T47D (cell line): ENCODE results near the gene IMPA2.
"Not testable (repeated sequence)": the region's sequence is repeated elsewhere in the genome, so short reads cannot be mapped to it uniquely, and the experiment has no call there.

Source experiments
- DNase-seq, 2 experiments: peaks; one replicate each; pipeline versions ENCODE4 v3.0.0 to v3.0.0-alpha.2; 2011 to 2012; ENCODE audit warnings: low read depth in 1 of 2, low spot score in 1 of 2
- JUND ChIP-seq: IDR thresholded peaks from 2 replicates; pipeline ENCODE4 v1.6.1; 2012; ENCODE audit warnings: low read depth
- in situ Hi-C: cut with HindIII; loops from 2 replicates; pipeline ENCODE4 v1.10.0; 2016; ENCODE audit warnings: low sequenced_read_pairs, low pct_unique_long_range_greater_than_20kb

IMPA2 gene

DNA sequence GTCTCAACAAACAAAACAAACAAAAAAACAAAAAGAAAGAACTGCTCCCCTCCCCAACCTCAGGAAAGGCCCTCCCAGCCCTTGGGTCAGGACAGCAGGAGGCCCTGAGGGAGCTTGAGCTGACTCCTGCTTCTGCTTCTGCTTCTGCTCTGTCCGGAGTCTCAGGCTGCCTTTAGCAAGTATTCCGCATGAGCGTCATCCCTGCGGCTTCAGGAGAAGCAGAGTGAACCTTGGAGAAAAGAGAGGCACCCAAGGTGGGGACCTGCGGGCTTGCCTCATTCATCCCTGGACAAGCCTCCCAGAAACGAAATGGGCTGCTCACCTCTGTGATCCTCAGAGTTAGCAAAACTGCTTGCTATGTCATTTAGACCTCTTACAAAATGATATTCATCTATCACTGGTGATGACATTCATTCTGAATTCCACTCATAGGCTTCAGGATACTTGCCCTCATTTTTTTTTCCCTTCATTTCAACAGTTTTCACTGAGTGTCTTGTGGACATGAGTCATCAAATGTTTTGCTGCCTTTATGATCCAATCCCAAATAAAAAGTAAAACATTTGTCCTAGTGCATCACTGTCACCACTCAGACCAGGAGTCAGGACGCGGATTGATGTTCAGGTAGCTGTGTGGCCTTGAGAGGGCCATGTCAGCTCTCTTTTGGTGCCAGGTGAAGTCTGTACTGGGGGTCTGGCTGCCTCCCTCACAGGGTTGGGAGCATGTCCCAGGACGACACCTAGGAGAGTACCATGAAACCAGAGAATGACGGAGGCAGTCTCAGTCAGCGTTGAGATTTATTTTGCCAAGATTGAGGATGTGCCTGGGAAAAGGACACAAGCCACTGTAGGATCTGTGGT lies 51.7 kb downstream of the IMPA2 start:
- no peak for TF ChIP-seq JUND
- no peak for DNase-seq
- in situ Hi-C loops: no loop called here

DNA sequence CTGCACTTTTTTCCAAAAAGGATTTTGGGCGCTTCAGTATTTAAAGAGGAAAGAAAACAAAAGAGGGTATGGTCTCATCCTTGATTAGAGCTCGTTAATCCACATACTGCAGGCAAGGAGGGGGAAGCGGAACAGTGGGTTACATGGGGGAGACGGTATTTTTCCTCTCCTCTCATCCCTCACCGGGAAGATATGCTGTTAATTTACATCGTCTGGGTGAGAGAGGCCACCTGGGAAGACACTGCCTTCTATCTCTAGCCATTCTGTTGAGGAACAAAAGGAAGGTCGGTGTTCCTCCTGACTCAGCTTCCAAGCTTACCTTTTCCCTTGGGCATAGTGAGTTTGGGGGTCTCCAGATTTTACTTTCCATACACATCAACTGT lies 52.3 kb downstream of the IMPA2 start:
- TF ChIP-seq JUND: no peak
- no peak for DNase-seq
- in situ Hi-C loops: no loop called here

DNA sequence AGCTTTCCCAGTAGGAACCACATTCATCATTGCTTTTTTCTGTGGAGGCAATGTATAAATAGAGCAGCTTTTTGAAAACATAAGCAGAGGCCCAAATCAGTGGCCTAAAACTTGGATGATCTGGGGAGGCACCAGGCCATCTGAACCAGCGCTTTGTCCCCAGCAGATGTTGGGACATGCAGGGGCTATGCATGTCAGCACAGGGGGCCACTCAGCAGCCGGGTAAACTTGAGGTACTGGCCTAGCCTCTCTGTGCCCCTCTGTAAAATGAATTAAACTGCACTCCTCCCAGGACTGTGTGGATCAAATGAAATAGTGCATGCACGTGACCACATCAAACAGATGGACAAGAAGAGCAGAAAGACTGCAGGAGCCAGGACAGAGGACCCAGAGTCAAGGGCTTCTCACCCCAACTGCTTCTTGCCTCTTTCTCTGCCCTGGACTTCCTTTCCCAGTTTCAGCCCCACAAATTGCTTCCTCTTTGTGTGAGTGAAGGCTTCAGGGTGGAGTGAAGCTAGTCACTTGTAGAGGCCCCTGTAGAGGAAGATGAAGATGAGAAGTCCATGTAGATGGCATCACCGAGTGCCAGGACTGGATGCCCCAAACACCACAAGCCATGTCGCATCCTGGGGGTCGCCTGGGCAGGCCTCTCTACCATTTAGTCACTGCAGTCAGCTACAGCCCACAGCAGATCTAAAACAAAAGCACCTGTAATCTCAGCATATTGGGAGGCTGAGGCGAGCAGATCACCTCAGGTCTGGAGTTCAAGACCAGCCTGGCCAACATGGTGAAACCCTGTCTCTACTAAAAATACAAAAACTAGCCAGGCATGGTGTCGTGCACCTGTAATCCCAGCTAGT lies 53.2 kb downstream of the IMPA2 start:
- in situ Hi-C loops: no loop called here
- DNase-seq: no peak
- no peak for TF ChIP-seq JUND

DNA sequence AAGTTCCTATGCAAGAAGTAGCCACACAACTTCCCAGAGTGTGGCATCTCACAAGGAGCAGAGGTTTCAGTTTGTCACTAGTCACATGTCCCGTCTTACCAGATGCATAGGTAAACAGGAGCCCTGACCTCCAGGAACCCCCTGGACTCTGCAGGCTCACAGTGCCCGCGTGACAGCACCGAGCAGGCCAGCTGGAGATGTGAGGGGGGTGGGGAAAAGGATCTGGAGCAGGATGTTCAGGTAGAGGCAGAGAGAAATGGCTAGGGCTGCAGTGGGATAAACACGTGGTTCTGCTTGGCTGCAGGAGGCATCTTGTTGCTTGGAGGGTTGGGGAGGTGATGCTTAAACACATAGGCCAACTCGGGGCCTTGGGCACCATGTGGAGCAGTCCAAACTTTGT lies 54.2 kb downstream of the IMPA2 start:
- in situ Hi-C loops: no loop called here
- DNase-seq: no peak
- no peak for TF ChIP-seq JUND

DNA sequence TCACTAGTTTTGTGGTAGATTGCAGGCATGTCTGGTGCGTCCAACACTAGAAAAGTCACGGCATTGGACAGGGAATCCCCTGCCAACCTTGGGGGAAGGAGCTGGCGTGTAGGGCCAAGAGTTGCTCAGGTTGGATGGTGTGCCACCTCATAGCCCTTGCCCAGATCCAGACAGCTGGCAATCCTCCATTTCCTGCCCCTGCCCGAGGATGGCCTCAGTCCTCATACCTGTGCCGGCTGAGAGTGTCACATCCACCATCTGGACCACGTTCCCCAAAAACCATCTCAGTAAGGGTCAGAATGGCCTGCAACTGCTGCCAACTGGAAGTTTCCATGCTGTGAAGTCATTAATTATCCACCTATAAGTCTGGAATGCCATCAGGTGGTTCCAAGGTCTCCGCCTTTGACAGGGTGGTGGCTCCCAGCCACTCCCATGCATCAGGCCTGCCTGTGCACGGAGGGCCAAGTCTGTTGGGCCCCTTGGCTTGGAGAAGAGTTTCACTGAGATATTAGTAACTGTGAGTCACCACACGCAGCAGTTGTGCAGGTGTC lies 55.0 kb downstream of the IMPA2 start:
- in situ Hi-C loops: no loop called here
- DNase-seq: no peak
- no peak for TF ChIP-seq JUND

DNA sequence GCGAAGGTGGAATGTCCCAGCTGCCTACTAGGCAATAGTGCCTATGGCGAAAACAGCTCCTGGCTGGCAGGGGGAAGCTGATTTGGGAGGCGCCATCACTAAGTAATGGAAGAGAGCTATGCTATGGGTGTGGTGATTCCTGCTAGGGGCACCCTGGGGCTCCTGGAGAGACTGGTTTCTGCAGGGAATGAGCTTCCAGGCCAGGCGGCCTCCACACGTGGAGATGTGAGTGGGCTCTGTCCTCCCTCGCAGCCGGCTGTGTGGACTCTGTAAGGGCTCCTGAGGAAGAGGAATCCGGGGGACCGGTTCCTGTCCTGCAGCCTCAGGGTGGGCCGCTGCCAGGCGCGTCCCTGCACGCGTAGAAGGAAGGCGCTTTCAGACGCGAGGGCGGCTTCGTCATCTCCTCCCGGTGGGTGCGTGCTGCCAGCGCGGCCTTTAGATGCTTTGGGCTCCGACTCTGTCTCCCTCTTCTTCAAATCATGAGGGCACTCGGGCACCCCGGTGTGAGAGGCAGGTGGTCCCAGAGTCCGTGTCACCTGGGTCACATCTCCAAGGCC lies 56.9 kb downstream of the IMPA2 start:
- in situ Hi-C loops: no loop called here
- no peak for DNase-seq
- no peak for TF ChIP-seq JUND

DNA sequence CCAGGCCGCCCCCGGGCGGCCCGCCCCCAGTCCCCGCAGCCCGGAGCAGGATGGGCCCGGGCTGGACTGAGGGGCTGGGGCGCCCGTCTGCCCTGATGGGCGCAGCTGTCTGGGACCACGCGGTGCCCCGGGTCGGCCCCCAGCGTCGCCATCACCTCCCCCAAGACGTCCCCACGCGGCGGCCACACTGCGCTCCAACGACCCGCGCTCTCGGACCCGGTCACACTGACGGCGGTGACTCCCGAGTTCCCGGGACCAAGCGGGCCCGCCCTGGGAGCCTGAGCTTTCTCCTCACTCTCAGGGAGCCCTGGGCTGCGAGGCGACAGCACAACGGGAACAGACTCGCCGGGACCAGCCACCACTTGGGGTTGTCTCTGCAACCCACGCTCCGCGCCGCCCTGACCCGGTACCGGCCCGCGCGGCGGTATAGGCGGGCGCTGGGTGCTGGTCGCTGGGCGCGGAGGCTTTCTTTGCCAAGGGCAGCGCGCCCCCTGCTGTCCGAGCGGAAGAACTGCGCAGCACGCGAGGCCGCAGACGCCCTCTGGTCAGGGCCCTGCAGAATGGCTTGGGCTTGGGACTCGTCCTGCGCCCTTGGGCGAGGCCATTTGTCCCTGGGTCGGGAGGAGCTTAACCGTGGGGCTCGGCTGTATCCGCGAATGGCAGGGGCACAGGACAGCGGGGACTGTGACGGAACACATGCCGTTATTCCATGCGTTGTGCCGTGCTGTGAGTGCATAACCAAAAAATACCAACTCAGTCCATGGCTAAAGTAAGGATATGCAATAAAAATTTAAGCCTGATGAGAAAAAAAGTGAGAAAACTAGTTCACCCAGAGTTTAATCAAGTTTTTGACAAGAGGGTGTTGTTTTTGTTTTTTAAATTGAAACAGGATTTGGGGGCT lies 57.6 kb downstream of the IMPA2 start:
- TF ChIP-seq JUND: no peak
- in situ Hi-C loops: no loop called here
- peak; percentile 73 to 75 for DNase-seq

DNA sequence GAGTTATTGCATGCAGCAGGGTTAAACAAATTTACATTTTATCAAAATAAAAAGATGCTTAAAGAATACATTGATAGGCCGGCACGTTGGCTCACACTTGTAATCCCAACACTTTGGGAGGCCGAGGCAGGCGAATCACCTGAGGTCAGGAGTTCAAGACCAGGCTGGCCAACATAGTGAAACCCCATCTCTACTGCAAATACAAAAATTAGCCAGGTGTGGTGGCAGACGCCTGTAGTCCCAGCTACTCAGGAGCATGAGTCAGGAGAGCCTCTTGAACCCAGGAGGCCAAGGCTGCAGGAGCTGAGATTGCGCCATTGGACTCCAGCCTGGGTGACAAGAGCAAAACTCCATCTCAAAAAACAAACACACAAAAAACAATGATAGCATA lies 58.2 kb downstream of the IMPA2 start:
- DNase-seq, in situ Hi-C loops: not testable (repeated sequence)

DNA sequence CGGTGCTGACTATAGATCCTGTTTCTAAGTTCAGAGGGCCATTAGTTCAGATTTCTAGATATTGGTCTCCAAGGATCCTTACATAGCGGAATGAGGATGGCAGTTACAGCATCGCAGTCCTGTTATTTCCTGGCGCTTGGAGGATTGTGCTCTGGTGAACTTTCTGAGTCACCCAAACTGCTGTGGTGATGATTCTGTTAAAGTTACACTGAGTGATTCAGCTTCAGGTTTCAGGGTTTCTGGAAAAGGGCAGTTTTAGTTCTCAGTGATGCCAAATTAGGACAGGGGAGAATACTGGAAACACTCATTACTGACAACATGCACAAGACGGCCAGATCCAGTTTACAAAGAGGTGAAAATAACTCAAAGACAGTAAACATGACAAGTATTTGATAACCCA lies 60.3 kb downstream of the IMPA2 start:
- no peak for TF ChIP-seq JUND
- in situ Hi-C loops: no loop called here
- no peak for DNase-seq

DNA sequence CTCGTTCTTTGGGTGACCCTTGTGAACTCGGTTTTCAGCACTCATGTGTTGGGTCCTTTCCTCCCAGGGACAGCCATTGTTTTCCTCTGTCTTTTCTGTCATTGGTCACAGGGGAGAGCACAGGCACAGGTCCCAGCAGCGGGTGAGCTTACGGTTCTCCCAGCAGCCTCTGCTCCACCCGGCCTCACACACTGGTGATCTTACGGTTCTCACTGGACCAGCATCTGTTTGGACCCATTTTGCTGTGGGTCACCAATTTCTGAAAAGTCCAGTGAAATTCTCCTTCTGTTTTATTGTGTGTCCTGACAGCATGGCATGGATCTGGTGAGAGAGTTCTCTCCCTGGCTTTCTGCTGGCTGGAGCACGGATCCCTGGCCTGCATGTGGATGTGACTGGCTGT lies 62.5 kb downstream of the IMPA2 start:
- no peak for DNase-seq
- TF ChIP-seq JUND: no peak
- in situ Hi-C loops: no loop called here

DNA sequence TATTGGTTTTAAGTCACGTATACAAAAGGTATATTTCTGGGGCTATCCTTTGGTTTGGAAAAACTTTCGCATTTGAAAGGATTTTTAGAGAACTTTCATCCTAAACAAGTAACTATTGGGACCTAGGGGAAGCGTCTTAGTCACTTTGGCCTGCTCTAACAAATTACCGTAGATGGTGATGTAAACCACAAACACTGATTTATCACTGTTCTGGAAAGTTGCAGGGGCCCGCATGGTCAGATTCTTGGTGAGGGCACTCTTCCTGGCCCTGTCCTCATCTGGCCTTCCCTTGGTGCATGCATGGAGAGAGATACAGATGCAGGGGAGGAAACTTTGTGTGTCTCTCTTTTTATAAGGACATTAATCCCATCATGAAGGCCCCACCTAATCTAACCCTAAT lies 63.3 kb downstream of the IMPA2 start:
- TF ChIP-seq JUND: no peak
- no peak for DNase-seq
- in situ Hi-C loops: no loop called here
